Motor neuron (in vitro differentiated cells): ENCODE data around the gene MCIDAS. TPM values are rescaled to one million over a fixed set of nuclear protein-coding genes. Genes with fewer than 3 reads are reported as not detected.

ENCODE experiments used
- ATAC-seq, 8 experiments: fragments of 200-7000 bp; cut with Tn5 transposase; replicated peaks in 6 of 8; 2 replicates each; pipeline ENCODE4 v1.8.0; 2021; ENCODE audit warnings: mild to moderate bottlenecking in 8 of 8, moderate library complexity in 8 of 8
- H3K27ac ChIP-seq, 2 donors: fragments of 250-450 bp; sonication (Bioruptor Pico); 2 replicates each; pipeline ENCODE4 v1.9.0; 2021; ENCODE audit warnings: antibody characterized with exemption in 2 of 2, mild to moderate bottlenecking in 2 of 2, moderate library complexity in 1 of 2
- H3K4me1 ChIP-seq, 2 donors: fragments of 250-450 bp; sonication (Bioruptor Pico); replicated peaks in 1 of 2; 2 replicates each; pipeline ENCODE4 v1.6.1; 2021; ENCODE audit warnings: antibody characterized with exemption in 2 of 2, mild to moderate bottlenecking in 2 of 2, moderate library complexity in 1 of 2
- H3K4me3 ChIP-seq, 5 donors: fragments of 250-450 bp; sonication (Bioruptor Pico); 2 replicates each; pipeline ENCODE4 v1.9.0; 2021; ENCODE audit warnings: antibody characterized with exemption in 5 of 5, mild to moderate bottlenecking in 5 of 5, moderate library complexity in 4 of 5
- WGBS, 10 experiments: fragments of 450-650 bp; shearing (Covaris generic); methylation state at CpG; one replicate each; pipeline ENCODE4 v1.0.0; 2022; 5-methylcytosine and 5-hydroxymethylcytosine counted together
- in situ Hi-C, 9 experiments: fragments of 400-800 bp; cut with MboI; loops; one replicate each; pipeline ENCODE4 v1.15.0; 2021; ENCODE audit warnings: low sequenced_read_pairs in 9 of 9, low pct_unique_long_range_greater_than_20kb in 2 of 9; ENCODE audit not compliant: unreplicated experiment in 9 of 9
- total RNA-seq, 8 experiments: library from RNA; unstranded; fragments of 300-600 nt; gene quantifications; 2 replicates each; pipeline versions ENCODE4 v1.2.3 to v1.2.4, GENCODE V29; 2022

Gene MCIDAS
- total RNA-seq, 8 experiments from 2014 or later: 0.05 to 1.0 (median 0.20) TPM; not detected in 3

GRCh38 chr5:55172051-55172899 is 54.8 kb downstream of the MCIDAS start:
- peak overlapping the region; percentile 35 to 52 (median 47) for H3K4me3 ChIP-seq
- in situ Hi-C loops: loop anchor here in 2 of 9 experiments (25.0 kb wide), 2 partner anchors 260 to 635 kb away; no protein-coding TSS in a partner anchor

DNA sequence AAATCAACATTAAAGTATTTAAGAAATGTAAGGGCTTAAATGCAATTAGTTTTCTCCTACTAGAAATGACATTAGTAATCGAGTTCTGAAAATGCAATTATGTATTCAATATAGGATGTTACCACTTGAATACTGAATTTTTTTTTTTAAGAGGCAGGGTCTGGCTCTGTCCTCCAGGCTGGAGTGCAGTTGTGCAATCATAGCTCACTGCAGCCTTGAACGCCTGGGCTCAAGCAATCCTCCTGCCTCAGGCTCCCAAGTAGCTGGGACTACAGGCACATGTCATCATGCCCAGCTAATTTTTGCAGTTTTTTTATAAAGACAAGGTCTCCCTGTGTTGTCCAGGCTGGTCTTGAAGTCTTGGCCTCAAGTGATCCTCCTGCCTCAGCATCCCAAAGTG is 55.6 kb downstream of the MCIDAS start:
- Histone ChIP-seq H3K4me1 (peaks cover 3 to 9% of the 10 kb centered on the region in 2 donors), H3K4me3 (no peak overlapping the region), H3K27ac (no peak overlapping the region)
- in situ Hi-C loops: loop anchor here in 2 of 9 experiments (25.0 kb wide), 2 partner anchors 259 to 634 kb away; no protein-coding TSS in a partner anchor
- 0 to 25% (median 6%) methylated on average over 1 to 2 of the region's 2 CpGs for WGBS, 10 experiments
- no peak for ATAC-seq

More at GRCh38 chr5:55172051-55172899, 54.8 kb downstream of the MCIDAS start:
- peak; percentile 15 to 42 (median 20) for ATAC-seq
- no peak overlapping the region for H3K27ac ChIP-seq
- H3K4me1 ChIP-seq: peaks cover 3 to 9% of the 10 kb centered on the region in 2 donors
- WGBS, 10 experiments: 6 to 19% (median 11%) methylated on average over 4 to 15 of the region's 15 CpGs

Other genes with a start within 250 kb of the MCIDAS start
- gene ESM1, start 241.7 kb downstream of the MCIDAS start, total RNA-seq: 10 to 100 TPM in 1 of 8 experiments, under 1 TPM in 3, not detected in 4; 0.08 to 91.7 (median 0.19) TPM
- 1 to 10 TPM in 1 of 8 experiments, under 1 TPM in 1, not detected in 6; 0.19 to 2.6 TPM for gene GZMK, start 203.1 kb downstream of the MCIDAS start, total RNA-seq
- 1 to 10 TPM in 1 of 8 experiments, not detected in 7; 2.9 TPM for gene GZMA, start 124.7 kb downstream of the MCIDAS start, total RNA-seq
- 100 to 1,000 TPM in 1 of 8 experiments, 10 to 100 TPM in 7; 10.5 to 144 (median 12.0) TPM for gene GPX8, start 67.1 kb downstream of the MCIDAS start, total RNA-seq
- under 1 TPM in 6 of 8 experiments, not detected in 2; 0.09 to 1.00 (median 0.14) TPM for gene CDC20B, start 54.1 kb downstream of the MCIDAS start, total RNA-seq
- 1 to 10 TPM in 4 of 8 experiments, under 1 TPM in 4; 0.14 to 4.8 (median 0.88) TPM for gene CCNO, start 6.3 kb upstream of the MCIDAS start, total RNA-seq
- gene DHX29, start 80.4 kb upstream of the MCIDAS start, total RNA-seq: 10 to 100 TPM; 20.9 to 32.4 (median 24.6) TPM
- gene MTREX, start 80.7 kb upstream of the MCIDAS start, total RNA-seq: 10 to 100 TPM; 58.6 to 83.2 (median 75.9) TPM